Calu3 (cell line): ENCODE results near the gene USPL1. TPM values are rescaled to one million over a fixed set of nuclear protein-coding genes. Genes with fewer than 3 reads are reported as not detected.
A peak's percentile ranks its signal among the peaks of the same experiment; 100 is the strongest.

Source experiments
- BruUV-seq: library from RNA; stranded (reverse); fragments of 400-500 nt; replicated peaks from 2 replicates; lab custom pipeline; 2021; lab: Mats Ljungman, UMichigan
- CTCF ChIA-PET: fragments of 300-600 bp; sonication (Branson Sonifier 250); formaldehyde crosslinking; loops from one replicate; lab custom pipeline; 2022; ENCODE audit warnings: antibody characterized with exemption; lab: Charles Lee
- DNase-seq: peaks from one replicate; pipeline ENCODE4 v3.0.0; 2022
- H3K27ac Mint-ChIP-seq: one replicate; pipeline ENCODE4 v1.8.0; 2022; ENCODE audit warnings: mixed read lengths; ENCODE audit not compliant: unreplicated experiment
- H3K27me3 Mint-ChIP-seq: one replicate; pipeline ENCODE4 v1.8.0; 2022; ENCODE audit warnings: mixed read lengths; ENCODE audit not compliant: unreplicated experiment
- H3K36me3 Mint-ChIP-seq: one replicate; pipeline ENCODE4 v1.8.0; 2022; ENCODE audit warnings: mild to moderate bottlenecking, moderate library complexity, mixed read lengths; ENCODE audit not compliant: insufficient read depth, unreplicated experiment
- H3K4me1 Mint-ChIP-seq: one replicate; pipeline ENCODE4 v1.8.0; 2022; ENCODE audit warnings: mild to moderate bottlenecking, low read depth, mixed read lengths; ENCODE audit not compliant: unreplicated experiment
- H3K4me3 Mint-ChIP-seq: one replicate; pipeline ENCODE4 v1.8.0; 2022; ENCODE audit warnings: mild to moderate bottlenecking, low read depth, moderate library complexity, mixed read lengths; ENCODE audit not compliant: unreplicated experiment
- H3K9me3 Mint-ChIP-seq: one replicate; pipeline ENCODE4 v1.8.0; 2022; ENCODE audit warnings: low read depth, mixed read lengths; ENCODE audit not compliant: unreplicated experiment
- CTCF ChIP-seq: fragments of 200-600 bp; IDR thresholded peaks from one replicate; pipeline ENCODE4 v1.8.0; 2022; ENCODE audit warnings: antibody characterized with exemption; ENCODE audit not compliant: unreplicated experiment
- intact Hi-C: fragments of 100-400 bp; cut with micrococcal nuclease; formaldehyde crosslinking; loops from one replicate; pipeline ENCODE4 v1.10.0; 2022; ENCODE audit not compliant: unreplicated experiment
- total RNA-seq: library from RNA; stranded (reverse); gene quantifications from 2 replicates; pipeline ENCODE4 v1.2.3, GENCODE V29; 2022

The USPL1 gene
- total RNA-seq, 1 experiment from 2014 or later = 11.2 TPM

- intact Hi-C loops = loop anchor here (10.0 kb wide), 2 partner anchors 191 to 371 kb away; no protein-coding TSS in a partner anchor
- Mint-ChIP-seq H3K4me1 (no peaks in the 10 kb centered on the region), H3K27ac (peak overlapping the region; percentile 75), H3K4me3 (peak overlapping the region; percentile 70), H3K27me3 (no peaks in the 10 kb centered on the region), H3K36me3 (peaks cover 11% of the 10 kb centered on the region), H3K9me3 (no peaks in the 10 kb centered on the region)
- BruUV-seq = TSS peak; percentile 99
- CTCF ChIA-PET = interaction anchor here (0.6 kb wide), 1 partner anchor 211 kb away, joined by 3 read pairs; no protein-coding TSS in a partner anchor
- no peak for TF ChIP-seq CTCF
- DNase-seq = peak; percentile 88
Observed at GRCh38 chr13:30673669-30674521, 56.2 kb downstream of the USPL1 start.

- peaks cover 11% of the 10 kb centered on the region for H3K36me3 Mint-ChIP-seq
- no peaks in the 10 kb centered on the region for H3K4me1 Mint-ChIP-seq
- no peak for TF ChIP-seq CTCF
- CTCF ChIA-PET = interaction anchor here (1.2 kb wide), 1 partner anchor 117 kb away, joined by 3 read pairs; no protein-coding TSS in a partner anchor
- no peak for DNase-seq
- intact Hi-C loops = loop anchor here (5.0 to 10.0 kb wide), 3 partner anchors 127 to 369 kb away; no protein-coding TSS in a partner anchor
- BruUV-seq = no TSS peak
- no peak overlapping the region for H3K4me3 Mint-ChIP-seq
- H3K27ac Mint-ChIP-seq = no peak overlapping the region
- no peaks in the 10 kb centered on the region for H3K27me3 Mint-ChIP-seq
- H3K9me3 Mint-ChIP-seq = no peaks in the 10 kb centered on the region
Observed at GRCh38 chr13:30675717-30676116, 58.0 kb downstream of the USPL1 start.

GRCh38 chr13:30676672-30677071 lies 59.0 kb downstream of the USPL1 start:
- Mint-ChIP-seq H3K27me3 (no peaks in the 10 kb centered on the region), H3K9me3 (no peaks in the 10 kb centered on the region), H3K4me3 (no peak overlapping the region), H3K4me1 (no peaks in the 10 kb centered on the region), H3K27ac (no peak overlapping the region), H3K36me3 (peaks cover 11% of the 10 kb centered on the region)
- no peak for DNase-seq
- CTCF ChIA-PET = interaction anchor here (1.2 kb wide), 1 partner anchor 116 kb away, joined by 3 read pairs; no protein-coding TSS in a partner anchor
- TF ChIP-seq CTCF = no peak
- no TSS peak for BruUV-seq
- intact Hi-C loops = loop anchor here (5.0 to 10.0 kb wide), 3 partner anchors 126 to 368 kb away; no protein-coding TSS in a partner anchor

GRCh38 chr13:30679483-30680330 lies 62.0 kb downstream of the USPL1 start:
- Mint-ChIP-seq H3K36me3 (no peaks in the 10 kb centered on the region), H3K9me3 (no peaks in the 10 kb centered on the region), H3K27ac (no peak overlapping the region), H3K4me3 (no peak overlapping the region), H3K4me1 (no peaks in the 10 kb centered on the region), H3K27me3 (no peaks in the 10 kb centered on the region)
- no peak for TF ChIP-seq CTCF
- intact Hi-C loops = loop anchor here (5.0 to 10.0 kb wide), 3 partner anchors 123 to 365 kb away; no protein-coding TSS in a partner anchor
- BruUV-seq = no TSS peak
- CTCF ChIA-PET = no interaction called here
- peak; percentile 14 for DNase-seq
